ENCODE results near the gene STAC. TPM values are rescaled to one million over a fixed set of nuclear protein-coding genes. Genes with fewer than 3 reads are reported as not detected.

STAC gene
- total and polyA plus RNA-seq, 10 of the 15 experiments (the other 5 are each of a cell fraction or from before 2014, with no cell fraction given), result 0.07 TPM; not detected in 9

- no peaks in the 10 kb centered on the region for H3K79me2 ChIP-seq (ENCODE audit: control insufficient read depth, insufficient read depth, low read length)
- no peaks in the 10 kb centered on the region for H3K4me1 ChIP-seq (ENCODE audit: control insufficient read depth, insufficient read depth, low read length)
- ChIA-PET POLR2A (no interaction called here), CTCF (no interaction called here), SMC1A (ENCODE audit: uncharacterized antibody, unreplicated experiment) (no interaction called here), RAD21 (ENCODE audit: unreplicated experiment) (no interaction called here)
- BruUV-seq (replicated peaks), result no TSS peak
- 0 out of 2 replicates have a peak, but pooled peaks cover 2% of the 10 kb centered on the region for H4K20me1 ChIP-seq (ENCODE audit: control insufficient read depth, insufficient read depth)
- H3K27me3 ChIP-seq (replicated peaks in 1 of 2; ENCODE audit: control insufficient read depth in 2 of 2, insufficient read depth in 2 of 2, low read length in 1 of 2), result no peaks in the 10 kb centered on the region
- TF ChIP-seq PBX3 (IDR thresholded peaks at IDR 0.05; ENCODE audit: insufficient replicate concordance, low read depth, low read length) (no peak), FOXM1 (IDR thresholded peaks at IDR 0.05; ENCODE audit: low read depth, low read length) (no peak), MEF2B (IDR thresholded peaks at IDR 0.05; ENCODE audit: partially characterized antibody, poor library complexity, severe bottlenecking) (no peak), POU2F2 (IDR thresholded peaks at IDR 0.05; ENCODE audit: borderline replicate concordance, low read depth, low read length) (no peak), ZBTB11 (CRISPR knock-in tag; IDR thresholded peaks at IDR 0.05) (no peak), CHD2 (IDR thresholded peaks at IDR 0.05; ENCODE audit: borderline replicate concordance, low read depth, low read length) (no peak), NKRF (conservative IDR thresholded peaks at IDR 0.05) (no peak)
- no peak overlapping the region for H3K27ac ChIP-seq (ENCODE audit: control insufficient read depth, insufficient read depth)
- no peak for DNase-seq (ENCODE audit: low read depth, low spot score)
- H3K4me2 ChIP-seq (ENCODE audit: control insufficient read depth, insufficient read depth), result no peak overlapping the region
- FAIRE-seq, result no peak
- no peaks in the 10 kb centered on the region for H3K36me3 ChIP-seq (ENCODE audit: control insufficient read depth in 2 of 2, insufficient read depth in 2 of 2, low read length in 1 of 2)
- in situ Hi-C loops (cut with MboI) (no loop called here), intact Hi-C loops (cut with micrococcal nuclease; ENCODE audit: unreplicated experiment) (no loop called here)
- ATAC-seq, result no peak
- no peak overlapping the region for H3K4me3 ChIP-seq
- H2AFZ ChIP-seq (ENCODE audit: control insufficient read depth, low read depth, low read length), result no peak overlapping the region
- no peak overlapping the region for H3K9ac ChIP-seq (ENCODE audit: control insufficient read depth, insufficient read depth, low read length)
- 0% methylated on average over 2 of the region's 2 CpGs for WGBS (ENCODE audit: insufficient coverage, insufficient replicate concordance, low lambda C conversion rate, missing lambda C conversion rate)
- H3K9me3 ChIP-seq (replicated peaks; ENCODE audit: control insufficient read depth, insufficient read depth, low read length), result no peaks in the 10 kb centered on the region
Observed at GRCh38 chr3:36596419-36596818, 216.1 kb downstream of the STAC start.
